Right lobe of liver (tissue), 6 donors: ENCODE results near the gene PRPF6. TPM values are rescaled to one million over a fixed set of nuclear protein-coding genes. Genes with fewer than 3 reads are reported as not detected.

Experiments used
- ATAC-seq, 4 donors: fragments of 200-7000 bp; cut with Tn5 transposase; one replicate each; pipeline ENCODE4 v1.9.1; 2020; ENCODE audit warnings: mild to moderate bottlenecking in 4 of 4, moderate library complexity in 4 of 4
- DNase-seq, 3 donors: peaks; one replicate each; pipeline ENCODE4 v3.0.0-alpha.2; 2020
- H3K27ac ChIP-seq, 3 donors: fragments of 200-600 bp; one replicate each; pipeline ENCODE4 v1.8.0; 2022
- H3K27me3 ChIP-seq, 2 donors: fragments of 200-600 bp; one replicate each; pipeline ENCODE4 v1.8.0; 2022
- H3K36me3 ChIP-seq, 4 donors: fragments of 200-600 bp; sonication (generic) in 1 of 4; one replicate each; pipeline versions ENCODE4 v1.5.1 to v1.8.0; 2017 to 2022; ENCODE audit warnings: control low read depth in 1 of 4
- H3K4me1 ChIP-seq, 4 donors: fragments of 200-600 bp; sonication (generic) in 1 of 4; one replicate each; pipeline versions ENCODE4 v1.5.1 to v1.8.0; 2017 to 2022; ENCODE audit warnings: control low read depth in 1 of 4
- H3K4me3 ChIP-seq, 3 donors: fragments of 200-600 bp; one replicate each; pipeline ENCODE4 v1.8.0; 2022
- H3K9me3 ChIP-seq, 4 donors: fragments of 200-600 bp; sonication (generic) in 1 of 4; one replicate each; pipeline versions ENCODE4 v1.5.1 to v1.8.0; 2017 to 2022; ENCODE audit warnings: control low read depth in 1 of 4
- POLR2A ChIP-seq: fragments of 450-650 bp; IDR thresholded peaks from one replicate; pipeline ENCODE4 v1.6.1; 2017; ENCODE audit warnings: antibody characterized with exemption, mild to moderate bottlenecking
- WGBS: methylation state at CpG from one replicate; pipeline ENCODE4 v1.1.6; 2018; ENCODE audit warnings: low coverage, low lambda C conversion rate; ENCODE audit not compliant: insufficient coverage; ENCODE audit errors: missing lambda C conversion rate; 5-methylcytosine and 5-hydroxymethylcytosine counted together
- intact Hi-C, 2 donors: fragments of 100-400 bp; cut with DNase I; formaldehyde crosslinking; loops; one replicate each; pipeline versions ENCODE4 v1.11.2 to v1.14.1; 2022
- total RNA-seq, 6 experiments: library from RNA; depleted of rRNA in 2 of 6; stranded (reverse); fragments of >200 nt in 2 of 6; fragmentation: NEBNext Ultra II Directional in 3 of 6; extraction: Animal tissue kit (Norgen Biotek cat#: 25700) in 3 of 6; gene quantifications; one replicate each; pipeline versions ENCODE4 v1.1.0 to v1.2.4, GENCODE V29; 2016 to 2023
- TF ChIP-seq, protein P1 (sequence below), 4 donors: fragments of 200-600 bp in 3 of 4; fragments of 450-650 bp in 1 of 4; IDR thresholded peaks; one replicate each; pipeline versions ENCODE4 v1.5.1 to v1.8.0; 2016 to 2022; ENCODE audit warnings: antibody characterized with exemption in 4 of 4, mild to moderate bottlenecking in 2 of 4
- donor health status: DM: no; HTN: yes; CAD: no.
- donor health status: DM: no; HTN: no; CAD: no.
- donor health status: DM: no; HTN: no; CAD: no.
- donor health status: DM: no; HTN: yes; CAD: no.
- donor health status: DM: no; HTN: yes; CAD: no.

The PRPF6 gene
- total RNA-seq, 6 experiments from 2014 or later: 21.7 to 28.9 (median 24.4) TPM

DNA sequence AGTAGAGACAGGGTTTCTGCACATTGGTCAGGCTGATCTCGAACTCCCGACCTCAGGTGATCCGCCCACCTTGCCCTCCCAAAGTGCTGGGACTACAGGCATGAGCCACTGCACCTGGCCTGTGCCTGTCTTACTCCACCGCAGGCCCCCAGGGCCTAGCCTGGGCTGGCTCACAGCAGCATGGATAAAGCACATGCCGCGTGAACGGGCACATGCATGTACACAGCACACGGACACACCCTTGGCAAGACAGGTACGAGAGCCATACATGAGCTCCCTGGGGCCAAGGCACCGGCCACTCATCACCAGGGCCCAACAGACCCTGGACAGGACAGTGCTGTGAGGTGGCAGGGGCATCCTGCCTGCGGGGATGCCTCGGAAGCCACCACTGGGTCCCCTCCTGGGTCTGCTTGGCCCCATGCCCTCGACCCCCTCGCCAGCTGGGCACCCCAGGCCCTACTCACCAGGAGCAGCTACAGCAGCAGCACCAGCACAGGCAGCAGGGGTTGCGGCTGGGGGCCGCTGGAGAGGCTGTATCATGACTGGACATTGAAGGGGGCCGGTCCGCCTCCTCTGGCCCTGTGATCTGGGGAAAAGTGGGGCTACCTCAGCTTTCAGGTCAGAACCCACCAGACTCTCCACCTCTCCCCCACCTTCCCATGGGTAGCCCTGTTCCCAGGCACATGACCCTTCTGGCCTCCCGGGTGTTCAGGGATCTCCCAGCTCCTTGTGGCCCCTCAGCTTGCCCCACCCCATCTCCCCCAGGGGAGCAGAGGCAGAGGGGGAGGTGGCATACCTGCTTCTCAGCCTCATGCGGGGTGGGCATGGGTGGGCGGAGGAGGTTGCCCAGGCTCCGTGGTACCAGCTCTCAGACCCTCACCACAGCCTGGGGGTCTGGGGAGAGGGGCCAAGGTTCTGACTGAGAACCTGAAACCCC is 95.4 kb downstream of the PRPF6 start:
- H3K4me3 ChIP-seq: peak overlapping the region in 2 of 3 donors; percentile 58 to 63

GRCh38 chr20:64077094-64077493 is 96.2 kb downstream of the PRPF6 start:
- TF ChIP-seq, protein P1, sequence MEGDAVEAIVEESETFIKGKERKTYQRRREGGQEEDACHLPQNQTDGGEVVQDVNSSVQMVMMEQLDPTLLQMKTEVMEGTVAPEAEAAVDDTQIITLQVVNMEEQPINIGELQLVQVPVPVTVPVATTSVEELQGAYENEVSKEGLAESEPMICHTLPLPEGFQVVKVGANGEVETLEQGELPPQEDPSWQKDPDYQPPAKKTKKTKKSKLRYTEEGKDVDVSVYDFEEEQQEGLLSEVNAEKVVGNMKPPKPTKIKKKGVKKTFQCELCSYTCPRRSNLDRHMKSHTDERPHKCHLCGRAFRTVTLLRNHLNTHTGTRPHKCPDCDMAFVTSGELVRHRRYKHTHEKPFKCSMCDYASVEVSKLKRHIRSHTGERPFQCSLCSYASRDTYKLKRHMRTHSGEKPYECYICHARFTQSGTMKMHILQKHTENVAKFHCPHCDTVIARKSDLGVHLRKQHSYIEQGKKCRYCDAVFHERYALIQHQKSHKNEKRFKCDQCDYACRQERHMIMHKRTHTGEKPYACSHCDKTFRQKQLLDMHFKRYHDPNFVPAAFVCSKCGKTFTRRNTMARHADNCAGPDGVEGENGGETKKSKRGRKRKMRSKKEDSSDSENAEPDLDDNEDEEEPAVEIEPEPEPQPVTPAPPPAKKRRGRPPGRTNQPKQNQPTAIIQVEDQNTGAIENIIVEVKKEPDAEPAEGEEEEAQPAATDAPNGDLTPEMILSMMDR (IDR thresholded peaks at IDR 0.05): no peak
- TF ChIP-seq POLR2A: no peak
- Histone ChIP-seq H3K4me3 (peak overlapping the region; percentile 22 to 63 (median 58)), H3K36me3 (peaks cover 0 to 8% (median 0%) of the 10 kb centered on the region in 4 donors), H3K4me1 (peaks cover 0 to 6% (median 0%) of the 10 kb centered on the region in 4 donors), H3K27ac (peak overlapping the region in 1 of 3 donors; percentile 37), H3K9me3 (no peaks in the 10 kb centered on the region), H3K27me3 (no peaks in the 10 kb centered on the region)
- DNase-seq (peak in 1 of 3 donors; percentile 51), ATAC-seq (peak in 2 of 4 donors; percentile 2 to 16)
- WGBS: no CpG with 5 or more reads among the region's 8 CpGs
- intact Hi-C loops: no loop called here

More for the DNA sequence above, 95.4 kb downstream of the PRPF6 start:
- intact Hi-C loops: no loop called here
- Histone ChIP-seq H3K27me3 (no peaks in the 10 kb centered on the region), H3K36me3 (peaks cover 0 to 10% (median 0%) of the 10 kb centered on the region in 4 donors), H3K9me3 (no peaks in the 10 kb centered on the region), H3K27ac (peak overlapping the region in 1 of 3 donors; percentile 37), H3K4me1 (peaks cover 0 to 6% (median 0%) of the 10 kb centered on the region in 4 donors)
- no peak for ATAC-seq
- no peak for DNase-seq
- no peak for TF ChIP-seq POLR2A
- TF ChIP-seq, protein P1 (IDR thresholded peaks at IDR 0.05): no peak
- WGBS: 72% methylated on average over 3 of the region's 22 CpGs

- intact Hi-C loops: no loop called here
- TF ChIP-seq POLR2A: no peak
- TF ChIP-seq, protein P1 (IDR thresholded peaks at IDR 0.05): no peak
- Histone ChIP-seq H3K4me1 (peaks cover 0 to 6% (median 0%) of the 10 kb centered on the region in 4 donors), H3K36me3 (peaks cover 0 to 5% (median 0%) of the 10 kb centered on the region in 4 donors), H3K4me3 (peak overlapping the region; percentile 22 to 63 (median 58)), H3K27me3 (no peaks in the 10 kb centered on the region), H3K9me3 (no peaks in the 10 kb centered on the region), H3K27ac (no peak overlapping the region)
- DNase-seq: no peak
- WGBS: no CpG with 5 or more reads among the region's 7 CpGs
- no peak for ATAC-seq
Observed at GRCh38 chr20:64077541-64077875, 96.6 kb downstream of the PRPF6 start.

DNA sequence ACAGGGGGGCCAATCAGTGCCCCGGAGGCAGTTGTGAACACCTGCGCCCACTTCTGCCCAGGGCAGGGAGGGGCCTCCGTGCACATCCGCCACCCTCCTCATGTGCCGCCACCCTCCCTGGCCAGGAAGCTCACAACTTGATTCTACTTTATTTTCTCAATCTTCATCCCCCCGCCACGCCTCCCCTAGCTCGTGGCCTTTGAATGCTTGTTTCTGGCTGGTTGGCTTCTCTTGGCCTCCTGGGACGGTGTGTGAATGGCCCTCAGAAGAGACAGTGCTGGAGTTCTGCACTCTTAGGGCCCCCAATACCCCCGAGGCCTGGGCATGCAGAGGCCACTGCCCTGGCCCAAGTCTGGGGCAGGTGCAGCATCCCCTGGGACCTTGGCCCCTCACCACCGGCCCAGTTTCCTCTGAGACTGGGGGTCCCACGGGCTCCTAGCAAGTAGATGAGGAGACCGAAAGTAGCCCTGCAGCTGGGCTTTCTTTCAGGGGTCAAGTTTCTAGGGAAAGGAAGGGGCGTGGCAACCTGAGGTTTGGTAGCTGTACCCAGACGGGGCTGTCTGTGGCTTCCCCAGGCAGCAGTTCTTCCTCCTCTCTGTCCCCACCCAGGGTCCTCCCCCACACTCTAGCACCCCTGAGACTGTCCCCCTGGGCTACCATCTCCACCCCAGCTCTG is 97.1 kb downstream of the PRPF6 start:
- intact Hi-C loops: no loop called here
- Histone ChIP-seq H3K27me3 (no peaks in the 10 kb centered on the region), H3K4me3 (peak overlapping the region; percentile 56 to 63 (median 58)), H3K36me3 (peaks cover 0 to 5% (median 0%) of the 10 kb centered on the region in 4 donors), H3K27ac (peak overlapping the region in 2 of 3 donors; percentile 68 to 73), H3K4me1 (peaks cover 0 to 7% (median 0%) of the 10 kb centered on the region in 4 donors), H3K9me3 (no peaks in the 10 kb centered on the region)
- DNase-seq (peak in 1 of 3 donors; percentile 44), ATAC-seq (peak; percentile 3 to 29 (median 6))
- 18% methylated on average over 3 of the region's 15 CpGs for WGBS
- no peak for TF ChIP-seq POLR2A
- TF ChIP-seq, protein P1 (IDR thresholded peaks at IDR 0.05): no peak
